Activated naive CD4-positive, alpha-beta T cell treated with anti-CD3 and anti-CD28 coated beads, Interleukin-2, amount 10 ng/mL, durations not matched to agents 7 days and 5 days (primary cell): ENCODE measurements around the gene AMIGO1.
A peak's percentile ranks its signal among the peaks of the same experiment; 100 is the strongest.

Experiments used
- CTCF ChIA-PET: fragments of 350-600 bp; sonication (Branson Sonifier 250); formaldehyde crosslinking; loops from one replicate; lab custom pipeline; 2021; ENCODE audit warnings: antibody characterized with exemption; lab: Charles Lee
- DNase-seq: peaks from one replicate; pipeline ENCODE4 v3.0.0-alpha.2; 2020
- H3K27ac Mint-ChIP-seq: one replicate; pipeline ENCODE4 v1.8.0; 2021; ENCODE audit warnings: mild to moderate bottlenecking, moderate library complexity, mixed read lengths
- H3K27me3 Mint-ChIP-seq: one replicate; pipeline ENCODE4 v1.8.0; 2021; ENCODE audit warnings: mild to moderate bottlenecking, mixed read lengths
- H3K36me3 Mint-ChIP-seq: one replicate; pipeline ENCODE4 v1.8.0; 2021; ENCODE audit warnings: mixed read lengths
- H3K4me1 Mint-ChIP-seq: one replicate; pipeline ENCODE4 v1.8.0; 2021; ENCODE audit warnings: mixed read lengths
- H3K4me3 Mint-ChIP-seq: one replicate; pipeline ENCODE4 v1.8.0; 2021; ENCODE audit warnings: mild to moderate bottlenecking, moderate library complexity, mixed read lengths
- H3K9me3 Mint-ChIP-seq: one replicate; pipeline ENCODE4 v1.8.0; 2021; ENCODE audit warnings: mixed read lengths

The AMIGO1 gene

DNA sequence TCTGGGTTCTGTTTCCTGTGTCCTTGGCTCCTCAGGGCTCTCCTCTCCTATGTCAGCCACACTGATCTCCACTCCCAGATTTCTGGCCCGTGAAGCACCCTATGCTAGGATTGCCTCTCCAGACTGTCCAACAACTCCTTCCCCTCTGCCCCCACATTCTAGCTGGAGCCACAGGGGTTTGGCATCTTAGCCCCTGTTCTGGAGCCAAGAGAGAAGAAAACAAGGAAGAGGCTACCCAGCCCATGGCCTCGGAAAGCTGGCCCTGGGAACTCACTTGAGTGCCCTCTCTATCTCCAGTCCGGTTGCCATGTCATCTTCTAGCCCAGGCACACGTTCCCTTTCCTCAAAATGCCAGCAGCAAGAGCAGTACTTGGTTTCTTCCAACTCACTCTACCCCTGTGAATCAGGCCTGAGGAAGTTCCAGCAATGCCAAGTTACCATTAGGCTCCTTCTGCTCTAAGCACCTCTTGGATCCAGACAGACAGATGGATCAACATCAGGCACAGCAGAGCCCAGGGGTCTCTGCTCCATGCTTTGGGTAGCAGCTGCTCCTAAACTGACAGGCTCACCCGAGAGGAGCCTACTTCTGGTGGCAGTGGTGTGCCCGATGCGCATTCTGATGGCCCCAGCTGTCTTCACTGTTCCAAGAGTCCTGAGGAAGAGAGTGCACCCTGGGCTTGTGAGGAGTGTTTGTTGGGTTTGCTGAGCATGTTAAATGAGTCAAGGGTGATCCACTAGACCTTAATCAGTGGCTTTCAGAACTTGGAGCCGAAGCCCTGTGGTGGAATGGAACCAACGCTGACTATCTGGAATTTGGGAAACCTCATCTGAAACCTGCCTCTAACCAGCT, 18.5 kb upstream of the AMIGO1 start:
- Mint-ChIP-seq H3K27me3 (peaks cover 21% of the 10 kb centered on the region), H3K9me3 (no peaks in the 10 kb centered on the region), H3K27ac (no peak overlapping the region), H3K4me1 (peaks cover 37% of the 10 kb centered on the region), H3K4me3 (no peak overlapping the region), H3K36me3 (no peaks in the 10 kb centered on the region)
- no peak for DNase-seq
- CTCF ChIA-PET = interaction anchor here (21.5 kb wide), 1 partner anchor 28 kb away, joined by 1080 read pairs; the partner anchor contains the start of genes AMIGO1, ATXN7L2 and CYB561D1

GRCh38 chr1:109527098-109527811, 17.7 kb upstream of the AMIGO1 start:
- H3K4me1 Mint-ChIP-seq = peaks cover 29% of the 10 kb centered on the region
- CTCF ChIA-PET = interaction anchor here (21.5 kb wide), 1 partner anchor 27 kb away, joined by 1080 read pairs; the partner anchor contains the start of genes AMIGO1, ATXN7L2 and CYB561D1

DNA sequence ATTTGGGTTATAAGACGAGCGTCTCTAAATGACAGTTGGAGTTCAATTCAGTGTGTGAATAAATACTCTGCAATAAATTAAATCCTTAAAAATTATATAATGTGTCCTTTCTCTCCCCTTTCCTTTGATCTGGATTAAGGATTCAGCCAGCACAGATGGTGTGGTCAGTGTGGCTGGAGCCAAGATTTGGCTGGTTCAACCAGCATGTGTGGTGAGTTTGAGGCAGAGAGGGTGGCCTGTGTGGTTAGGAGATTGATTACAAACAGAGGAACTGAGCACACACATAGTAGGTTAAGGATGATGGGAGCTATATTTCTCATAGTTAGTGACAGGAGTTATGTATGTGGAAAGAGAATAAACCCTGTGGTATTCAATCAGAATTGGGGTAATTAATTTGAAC, 14.2 kb upstream of the AMIGO1 start:
- peak overlapping the region; percentile 17 for H3K27ac Mint-ChIP-seq
- DNase-seq = no peak
- CTCF ChIA-PET = interaction anchor here (1.3 to 21.5 kb wide), 3 partner anchors 9 to 23 kb away, joined by 3 to 1080 read pairs (median 13); partner anchors contain the start of genes AMIGO1, ATXN7L2 and CYB561D1
- no peaks in the 10 kb centered on the region for H3K36me3 Mint-ChIP-seq
- H3K4me1 Mint-ChIP-seq = no peaks in the 10 kb centered on the region
- H3K27me3 Mint-ChIP-seq = peaks cover 44% of the 10 kb centered on the region
- H3K9me3 Mint-ChIP-seq = no peaks in the 10 kb centered on the region
- no peak overlapping the region for H3K4me3 Mint-ChIP-seq

More at GRCh38 chr1:109527098-109527811, 17.7 kb upstream of the AMIGO1 start:
- Mint-ChIP-seq H3K36me3 (no peaks in the 10 kb centered on the region), H3K27ac (no peak overlapping the region), H3K4me3 (no peak overlapping the region), H3K9me3 (no peaks in the 10 kb centered on the region), H3K27me3 (peaks cover 27% of the 10 kb centered on the region)
- DNase-seq = no peak

DNA sequence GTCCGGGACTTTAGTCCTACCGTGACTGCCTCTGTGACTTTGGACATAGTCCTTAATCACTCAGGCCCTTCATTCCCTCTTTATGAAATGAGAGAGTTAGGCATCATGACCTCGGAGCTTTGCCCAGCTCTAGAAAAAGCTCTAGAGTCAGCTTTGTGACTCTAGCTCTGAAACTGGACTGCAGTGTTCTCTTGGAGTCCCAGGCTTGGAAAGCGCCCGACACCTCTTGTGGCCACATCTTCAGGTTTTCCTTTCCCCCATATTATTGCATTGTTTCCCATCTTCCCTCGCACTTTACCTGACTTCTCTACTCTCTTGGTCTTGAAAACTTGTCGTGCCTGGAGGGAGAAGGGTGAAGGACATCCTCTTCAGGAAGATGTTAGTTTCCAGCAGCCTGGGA, 12.5 kb upstream of the AMIGO1 start:
- H3K4me3 Mint-ChIP-seq = no peak overlapping the region
- H3K9me3 Mint-ChIP-seq = no peaks in the 10 kb centered on the region
- H3K4me1 Mint-ChIP-seq = no peaks in the 10 kb centered on the region
- DNase-seq = no peak
- H3K27me3 Mint-ChIP-seq = peaks cover 37% of the 10 kb centered on the region
- no peaks in the 10 kb centered on the region for H3K36me3 Mint-ChIP-seq
- no peak overlapping the region for H3K27ac Mint-ChIP-seq
- CTCF ChIA-PET = interaction anchor here (2.6 to 21.5 kb wide), 2 partner anchors 10 to 22 kb away, joined by 13 to 1080 read pairs; partner anchors contain the start of genes AMIGO1, ATXN7L2 and CYB561D1

DNA sequence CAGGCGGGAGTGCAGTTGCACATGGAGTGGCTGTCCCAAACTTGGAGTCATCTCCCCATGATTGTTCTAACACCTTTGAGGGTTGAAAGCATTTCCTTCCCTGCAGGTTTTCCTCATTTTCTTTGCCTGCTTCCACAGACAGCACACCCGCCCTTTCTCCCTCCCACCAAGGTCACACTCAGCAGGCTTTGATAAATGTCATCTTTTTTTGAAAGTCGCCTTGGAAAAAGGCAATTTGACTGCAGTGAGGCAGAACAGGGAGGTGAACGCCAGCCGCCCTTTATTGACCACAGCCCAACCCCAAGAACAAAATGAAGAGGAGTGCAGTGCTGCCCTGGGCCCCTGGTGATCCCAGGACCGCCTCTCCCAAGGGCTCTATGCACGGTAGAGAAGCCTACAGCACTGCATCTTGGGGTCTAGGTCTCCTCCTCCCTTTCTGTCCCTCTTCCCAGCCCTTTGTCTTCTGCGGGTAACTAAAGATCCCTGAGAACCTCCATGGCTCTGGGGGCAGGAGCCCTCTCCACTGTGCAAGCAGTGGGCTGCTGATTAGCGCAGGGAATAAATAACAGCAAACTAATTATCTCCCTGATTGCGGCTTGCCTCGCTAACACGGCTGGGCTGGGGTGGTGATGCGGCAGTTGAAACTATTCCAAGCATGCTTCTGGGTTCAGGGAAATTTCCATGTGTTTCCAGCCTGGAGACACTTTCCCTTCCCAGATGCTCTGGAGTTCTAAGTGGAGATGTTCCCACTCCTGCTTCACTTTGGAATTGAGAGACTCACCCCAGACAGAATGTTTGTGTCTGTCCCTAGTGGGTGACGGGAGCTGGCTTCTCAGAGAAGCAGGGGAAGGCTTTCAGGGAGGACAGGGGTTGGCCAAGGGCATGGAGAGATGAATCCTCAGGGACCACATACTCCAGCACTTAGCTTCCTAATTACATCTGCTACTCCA, 11.8 kb upstream of the AMIGO1 start:
- no peak overlapping the region for H3K4me3 Mint-ChIP-seq
- no peak for DNase-seq
- no peaks in the 10 kb centered on the region for H3K36me3 Mint-ChIP-seq
- CTCF ChIA-PET = interaction anchor here (1.1 to 21.5 kb wide), 5 partner anchors 11 to 258 kb away, joined by 5 to 1080 read pairs (median 9); partner anchors contain the start of genes AMIGO1, ATXN7L2 and CYB561D1
- no peaks in the 10 kb centered on the region for H3K9me3 Mint-ChIP-seq
- peaks cover 34% of the 10 kb centered on the region for H3K27me3 Mint-ChIP-seq
- no peak overlapping the region for H3K27ac Mint-ChIP-seq
- no peaks in the 10 kb centered on the region for H3K4me1 Mint-ChIP-seq

- H3K27ac Mint-ChIP-seq = no peak overlapping the region
- CTCF ChIA-PET = interaction anchor here (0.9 to 37.4 kb wide), 2 partner anchors 15 to 24 kb away, joined by 4 to 1080 read pairs; partner anchors contain the start of gene GPR61
- H3K36me3 Mint-ChIP-seq = no peaks in the 10 kb centered on the region
- H3K4me1 Mint-ChIP-seq = peaks cover 6% of the 10 kb centered on the region
- no peak overlapping the region for H3K4me3 Mint-ChIP-seq
- no peaks in the 10 kb centered on the region for H3K9me3 Mint-ChIP-seq
- DNase-seq = no peak
- H3K27me3 Mint-ChIP-seq = peaks cover 27% of the 10 kb centered on the region
Measured at GRCh38 chr1:109517337-109517736, 7.8 kb upstream of the AMIGO1 start.

DNA sequence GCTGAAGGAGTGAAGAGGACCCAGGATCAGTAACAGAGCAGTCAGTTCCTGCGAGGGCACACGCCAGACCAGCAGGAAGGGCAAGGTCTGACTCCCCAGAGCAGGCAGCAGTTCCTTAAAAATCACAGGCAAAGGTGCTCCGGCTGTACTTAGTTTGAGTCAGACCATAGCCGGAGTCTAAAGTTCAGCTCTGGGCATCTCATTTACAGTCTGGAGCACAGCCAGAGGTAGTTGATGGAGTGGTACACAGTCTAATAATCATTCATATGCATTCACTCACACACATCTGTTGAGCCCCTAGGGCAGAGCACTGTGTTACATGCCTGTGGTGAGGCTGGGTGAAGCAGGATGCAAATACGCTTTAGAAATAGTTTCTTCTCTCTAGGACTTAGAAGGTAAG, 7.3 kb upstream of the AMIGO1 start:
- Mint-ChIP-seq H3K36me3 (no peaks in the 10 kb centered on the region), H3K4me1 (peaks cover 8% of the 10 kb centered on the region), H3K27ac (no peak overlapping the region), H3K9me3 (no peaks in the 10 kb centered on the region), H3K4me3 (no peak overlapping the region), H3K27me3 (peaks cover 23% of the 10 kb centered on the region)
- CTCF ChIA-PET = interaction anchor here (1.4 to 37.4 kb wide), 4 partner anchors 14 to 23 kb away, joined by 3 to 1080 read pairs (median 10); partner anchors contain the start of genes CYB561D1 and GPR61
- DNase-seq = no peak

- CTCF ChIA-PET = interaction anchor here (0.8 to 37.4 kb wide), 4 partner anchors 15 to 24 kb away, joined by 3 to 1080 read pairs (median 16); partner anchors contain the start of gene GPR61
- Mint-ChIP-seq H3K27me3 (peaks cover 22% of the 10 kb centered on the region), H3K9me3 (no peaks in the 10 kb centered on the region), H3K4me3 (no peak overlapping the region), H3K27ac (no peak overlapping the region), H3K4me1 (peaks cover 26% of the 10 kb centered on the region), H3K36me3 (no peaks in the 10 kb centered on the region)
- DNase-seq = no peak
Measured at GRCh38 chr1:109514846-109515245, 5.3 kb upstream of the AMIGO1 start.

DNA sequence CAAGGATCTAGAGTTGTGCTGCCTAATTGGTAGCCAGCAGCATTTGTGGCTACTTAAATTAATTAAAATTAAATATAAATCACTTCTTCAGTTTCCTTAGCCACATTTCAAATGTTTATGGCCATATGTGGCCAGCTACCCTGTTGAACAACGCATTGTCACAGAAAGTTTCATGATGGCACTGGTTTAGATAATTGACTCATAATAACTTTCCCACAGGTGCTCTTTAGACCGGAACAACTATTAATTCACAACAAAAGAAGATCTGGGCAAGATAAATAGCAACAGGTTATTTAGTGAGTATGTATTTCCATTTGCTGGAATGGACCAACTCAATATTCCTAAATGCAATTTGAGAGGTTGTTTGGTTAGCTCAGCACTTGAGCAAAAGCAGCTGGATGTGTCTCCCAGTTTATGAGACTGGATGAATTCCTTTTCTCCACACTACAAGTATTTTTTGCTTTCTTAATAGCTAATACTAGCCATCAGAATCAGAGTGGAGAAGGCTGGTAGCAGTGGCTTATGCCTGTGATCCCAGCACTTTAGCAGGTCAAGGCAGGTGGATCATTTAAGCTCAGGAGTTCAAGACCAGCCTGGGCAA, 3.7 kb upstream of the AMIGO1 start:
- Mint-ChIP-seq H3K4me1 (peaks cover 38% of the 10 kb centered on the region), H3K27me3 (peaks cover 34% of the 10 kb centered on the region), H3K9me3 (no peaks in the 10 kb centered on the region), H3K27ac (no peak overlapping the region), H3K4me3 (no peak overlapping the region), H3K36me3 (peaks cover 7% of the 10 kb centered on the region)
- CTCF ChIA-PET = interaction anchor here (1.4 to 37.4 kb wide), 2 partner anchors 19 kb away, joined by 7 to 1080 read pairs; partner anchors contain the start of genes CYB561D1 and GPR61
- no peak for DNase-seq

- Mint-ChIP-seq H3K4me3 (peak overlapping the region; percentile 89), H3K27me3 (peaks cover 34% of the 10 kb centered on the region), H3K4me1 (peaks cover 61% of the 10 kb centered on the region), H3K36me3 (peaks cover 27% of the 10 kb centered on the region), H3K27ac (peak overlapping the region; percentile 67), H3K9me3 (no peaks in the 10 kb centered on the region)
- CTCF ChIA-PET = interaction anchor here (4.0 to 37.4 kb wide), 3 partner anchors 9 to 23 kb away, joined by 11 to 1080 read pairs (median 112); partner anchors contain the start of genes CYB561D1 and GPR61
- no peak for DNase-seq
Measured at GRCh38 chr1:109508873-109509175, 703 bp downstream of the AMIGO1 start.

GRCh38 chr1:109508001-109508872, 1.3 kb downstream of the AMIGO1 start:
- CTCF ChIA-PET = interaction anchor here (4.0 to 37.4 kb wide), 3 partner anchors 8 to 24 kb away, joined by 11 to 1080 read pairs (median 112); partner anchors contain the start of genes CYB561D1 and GPR61
- H3K36me3 Mint-ChIP-seq = peaks cover 28% of the 10 kb centered on the region
- no peaks in the 10 kb centered on the region for H3K9me3 Mint-ChIP-seq
- peaks cover 66% of the 10 kb centered on the region for H3K4me1 Mint-ChIP-seq
- no peak for DNase-seq
- peak overlapping the region; percentile 89 for H3K4me3 Mint-ChIP-seq
- peaks cover 34% of the 10 kb centered on the region for H3K27me3 Mint-ChIP-seq
- H3K27ac Mint-ChIP-seq = no peak overlapping the region

DNA sequence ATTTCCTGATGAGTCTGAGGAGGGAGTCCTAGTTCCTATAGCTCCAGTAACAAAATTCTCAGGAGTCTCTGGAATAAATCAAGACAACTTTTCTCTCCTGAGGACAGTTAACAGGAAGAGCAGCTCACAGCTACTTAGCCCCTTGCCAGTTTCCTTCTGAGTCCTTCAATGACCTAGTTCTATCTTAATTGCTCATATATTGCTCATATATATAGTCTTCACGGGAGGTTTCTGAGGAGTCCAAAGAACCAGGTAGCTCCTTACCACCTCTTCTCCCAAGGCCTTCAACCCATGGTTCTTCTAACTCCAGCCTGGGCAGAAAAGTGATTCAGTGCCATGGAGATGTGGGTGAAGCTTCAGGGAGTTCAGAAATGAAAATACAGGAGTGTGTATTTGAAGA, 4.6 kb downstream of the AMIGO1 start:
- H3K4me1 Mint-ChIP-seq = peaks cover 80% of the 10 kb centered on the region
- no peak for DNase-seq
- peaks cover 46% of the 10 kb centered on the region for H3K36me3 Mint-ChIP-seq
- peaks cover 17% of the 10 kb centered on the region for H3K27me3 Mint-ChIP-seq
- no peaks in the 10 kb centered on the region for H3K9me3 Mint-ChIP-seq
- H3K4me3 Mint-ChIP-seq = peak overlapping the region; percentile 44
- no peak overlapping the region for H3K27ac Mint-ChIP-seq
- CTCF ChIA-PET = interaction anchor here (9.0 to 37.4 kb wide), 2 partner anchors 12 to 27 kb away, joined by 112 to 1080 read pairs; partner anchors contain the start of genes CYB561D1 and GPR61
